Breast epithelium (tissue), 3 donors: ENCODE results near the gene ARID5B.

Source experiments
- CTCF ChIP-seq, 3 donors: fragments of 450-650 bp; IDR thresholded peaks; one replicate each; pipeline ENCODE4 v1.5.1; 2016 to 2017; ENCODE audit warnings: antibody characterized with exemption in 3 of 3, mild to moderate bottlenecking in 3 of 3, moderate library complexity in 3 of 3
- POLR2A ChIP-seq: fragments of 450-650 bp; IDR thresholded peaks from one replicate; pipeline ENCODE4 v1.6.1; 2016; ENCODE audit warnings: antibody characterized with exemption, mild to moderate bottlenecking, moderate library complexity
- POLR2AphosphoS5 ChIP-seq, 3 donors: sonication (generic); formaldehyde crosslinking; IDR thresholded peaks; one replicate each; pipeline ENCODE4 v1.6.1; 2017; ENCODE audit warnings: antibody characterized with exemption in 3 of 3

- TF ChIP-seq POLR2AphosphoS5 (IDR thresholded peaks at IDR 0.05) (no peak), POLR2A (no peak), CTCF (IDR thresholded peaks at IDR 0.05) (no peak)
Measured at GRCh38 chr10:62002753-62003152, 101.3 kb downstream of the ARID5B start.
